Fibroblast of lung (primary cell): ENCODE data around the gene ZNF573. TPM values are rescaled to one million over a fixed set of nuclear protein-coding genes. Genes with fewer than 3 reads are reported as not detected.

Experiments
- DNase-seq, 2 donors: peaks; one replicate each; pipeline versions ENCODE4 v3.0.0 to v3.0.0-alpha.2; 2010; ENCODE audit warnings: low read depth in 2 of 2
- H2AFZ ChIP-seq: 2 replicates; pipeline ENCODE4 v1.5.1; 2012; ENCODE audit warnings: low read length, control low read depth, inconsistent platforms
- H3K27ac ChIP-seq: 2 replicates; pipeline ENCODE4 v1.5.1; 2011; ENCODE audit warnings: low read length, control low read depth; ENCODE audit not compliant: insufficient read depth
- H3K27me3 ChIP-seq: 2 replicates; pipeline ENCODE4 v1.5.1; 2011; ENCODE audit warnings: mild to moderate bottlenecking, low read length; ENCODE audit not compliant: control insufficient read depth, insufficient read depth
- H3K36me3 ChIP-seq: 2 replicates; pipeline ENCODE4 v1.5.1; 2011; ENCODE audit warnings: low read length; ENCODE audit not compliant: control insufficient read depth, insufficient read depth
- H3K4me1 ChIP-seq: 2 replicates; pipeline ENCODE4 v1.5.1; 2011; ENCODE audit warnings: low read length; ENCODE audit not compliant: control insufficient read depth, insufficient read depth; ENCODE audit errors: extremely low read depth
- H3K4me2 ChIP-seq: 2 replicates; pipeline ENCODE4 v1.5.1; 2011; ENCODE audit warnings: low read length, control low read depth; ENCODE audit not compliant: insufficient read depth; ENCODE audit errors: extremely low read depth
- H3K4me3 ChIP-seq, 4 experiments: fragments of 200-600 bp in 1 of 4; sonication (generic) in 1 of 4; replicated peaks in 1 of 4; 2 replicates each; pipeline ENCODE4 v1.5.1; 2011 to 2016; ENCODE audit warnings: low read length in 4 of 4, low read depth in 3 of 4, mild to moderate bottlenecking in 3 of 4, control low read depth in 2 of 4, inconsistent platforms in 1 of 4, mixed read lengths in 1 of 4; ENCODE audit not compliant: insufficient read depth in 1 of 4; ENCODE audit errors: control extremely low read depth in 1 of 4
- H3K79me2 ChIP-seq: 2 replicates; pipeline ENCODE4 v1.5.1; 2012; ENCODE audit warnings: mild to moderate bottlenecking, low read length, inconsistent platforms; ENCODE audit not compliant: control insufficient read depth, insufficient read depth
- H3K9ac ChIP-seq: 2 replicates; pipeline ENCODE4 v1.5.1; 2011; ENCODE audit warnings: mild to moderate bottlenecking, low read length, control low read depth; ENCODE audit not compliant: insufficient read depth
- H3K9me3 ChIP-seq: 2 replicates; pipeline ENCODE4 v1.5.1; 2012; ENCODE audit warnings: low read depth, low read length; ENCODE audit not compliant: control insufficient read depth, insufficient read depth
- H4K20me1 ChIP-seq: 2 replicates; pipeline ENCODE4 v1.5.1; 2011; ENCODE audit warnings: low read length; ENCODE audit not compliant: control insufficient read depth, insufficient read depth; ENCODE audit errors: extremely low read depth
- EZH2 ChIP-seq: IDR thresholded peaks from 2 replicates; pipeline ENCODE4 v1.5.1; 2012; ENCODE audit warnings: low read length, control low read depth, mild to moderate bottlenecking; ENCODE audit errors: missing control alignments
- polyA plus RNA-seq, 2 donors: library from polyadenylated mRNA; depleted of rRNA in 1 of 2; stranded (reverse) in 1 of 2; unstranded in 1 of 2; fragments of >200 nt; gene quantifications; 2 replicates each; pipeline ENCODE4 v1.2.1, GENCODE V29; 2011 to 2012; ENCODE audit warnings: missing spikeins in 1 of 2
- total RNA-seq: library from RNA; depleted of rRNA; stranded (reverse); fragments of >200 nt; gene quantifications from 2 replicates; pipeline ENCODE4 v1.2.1, GENCODE V29; 2014
- TF ChIP-seq, protein P1 (sequence below), 2 donors: IDR thresholded peaks in 1 of 2; conservative IDR thresholded peaks in 1 of 2; 1 replicate in 1 of 2; 2 replicates in 1 of 2; pipeline ENCODE4 v1.5.1; 2011 to 2012; ENCODE audit warnings: low read length in 2 of 2, control low read depth in 1 of 2, inconsistent platforms in 1 of 2, low read depth in 1 of 2, mild to moderate bottlenecking in 1 of 2

Gene ZNF573
- total and polyA plus RNA-seq, 2 donors (not counting 1 experiment from before 2014, with no cell fraction given) = 3.7 to 8.6 TPM

DNA sequence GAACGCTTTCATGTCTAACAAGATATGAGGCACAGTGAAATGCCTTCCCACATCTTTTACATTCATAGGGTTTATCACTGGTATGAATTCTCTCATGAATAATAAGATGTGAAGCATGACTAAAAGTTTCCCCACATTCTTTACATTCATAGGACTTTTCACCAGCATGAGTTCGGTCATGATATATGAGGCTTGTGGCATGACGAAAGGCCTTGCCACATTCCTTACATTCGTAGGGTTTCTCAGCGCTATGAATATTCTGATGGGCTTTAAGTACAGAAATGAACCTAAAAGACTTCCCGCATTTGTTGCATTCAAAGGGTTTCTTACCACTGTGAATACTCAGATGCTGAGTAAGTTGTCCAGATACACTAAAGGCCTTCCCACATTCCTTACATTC is 81.2 kb downstream of the ZNF573 start:
- no peaks in the 10 kb centered on the region for H3K4me1 ChIP-seq
- H3K9ac ChIP-seq = no peak overlapping the region
- H3K27ac ChIP-seq = no peak overlapping the region
- no peaks in the 10 kb centered on the region for H4K20me1 ChIP-seq
- peak in 1 of 2 donors; percentile 22 for DNase-seq
- no peak for TF ChIP-seq EZH2
- TF ChIP-seq, protein P1, sequence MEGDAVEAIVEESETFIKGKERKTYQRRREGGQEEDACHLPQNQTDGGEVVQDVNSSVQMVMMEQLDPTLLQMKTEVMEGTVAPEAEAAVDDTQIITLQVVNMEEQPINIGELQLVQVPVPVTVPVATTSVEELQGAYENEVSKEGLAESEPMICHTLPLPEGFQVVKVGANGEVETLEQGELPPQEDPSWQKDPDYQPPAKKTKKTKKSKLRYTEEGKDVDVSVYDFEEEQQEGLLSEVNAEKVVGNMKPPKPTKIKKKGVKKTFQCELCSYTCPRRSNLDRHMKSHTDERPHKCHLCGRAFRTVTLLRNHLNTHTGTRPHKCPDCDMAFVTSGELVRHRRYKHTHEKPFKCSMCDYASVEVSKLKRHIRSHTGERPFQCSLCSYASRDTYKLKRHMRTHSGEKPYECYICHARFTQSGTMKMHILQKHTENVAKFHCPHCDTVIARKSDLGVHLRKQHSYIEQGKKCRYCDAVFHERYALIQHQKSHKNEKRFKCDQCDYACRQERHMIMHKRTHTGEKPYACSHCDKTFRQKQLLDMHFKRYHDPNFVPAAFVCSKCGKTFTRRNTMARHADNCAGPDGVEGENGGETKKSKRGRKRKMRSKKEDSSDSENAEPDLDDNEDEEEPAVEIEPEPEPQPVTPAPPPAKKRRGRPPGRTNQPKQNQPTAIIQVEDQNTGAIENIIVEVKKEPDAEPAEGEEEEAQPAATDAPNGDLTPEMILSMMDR (conservative IDR thresholded peaks at IDR 0.05 in 1 of 2, IDR thresholded peaks at IDR 0.05 in 1 of 2; ENCODE audit: low read depth in 1 of 2, low read length in 2 of 2) = no peak
- no peaks in the 10 kb centered on the region for H3K27me3 ChIP-seq
- no peaks in the 10 kb centered on the region for H3K36me3 ChIP-seq
- H3K4me3 ChIP-seq = no peak overlapping the region
- H3K9me3 ChIP-seq = no peaks in the 10 kb centered on the region
- no peak overlapping the region for H3K4me2 ChIP-seq
- no peaks in the 10 kb centered on the region for H3K79me2 ChIP-seq
- H2AFZ ChIP-seq = no peak overlapping the region

DNA sequence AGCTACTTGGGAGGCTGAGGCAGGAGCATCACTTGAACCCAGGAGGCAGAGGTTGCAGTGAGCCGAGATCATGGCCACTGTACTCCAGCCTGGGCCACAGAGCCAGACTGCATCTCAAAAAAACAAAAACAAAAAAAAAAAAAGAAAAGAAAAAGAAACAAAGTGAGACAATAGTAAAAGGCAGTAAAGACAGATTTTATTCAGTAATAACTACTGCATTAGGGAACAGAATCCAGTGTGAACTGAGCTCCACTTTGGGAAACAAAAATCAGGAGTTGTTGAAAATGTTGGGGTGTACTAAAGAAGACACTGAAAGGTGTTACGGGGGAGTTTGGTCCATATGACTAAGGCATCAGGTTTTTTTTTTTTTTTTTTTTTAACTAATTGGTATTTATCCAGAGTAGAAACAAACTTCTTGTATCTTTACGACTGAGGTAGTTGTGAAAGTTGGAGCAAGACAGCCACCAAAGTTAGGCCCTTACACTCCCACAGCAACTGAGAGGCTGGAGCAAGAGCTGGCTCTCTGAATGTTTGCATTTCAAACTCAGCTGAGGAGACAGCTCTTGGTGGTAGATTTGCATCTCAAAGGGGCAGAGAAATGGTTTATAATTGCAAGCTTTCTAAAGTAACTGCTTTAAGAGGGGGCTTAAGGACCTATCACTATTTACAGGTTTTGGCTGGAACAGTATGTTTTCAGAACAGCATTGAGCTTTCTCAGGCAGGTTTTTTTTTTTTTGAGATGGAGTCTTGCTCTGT is 84.1 kb downstream of the ZNF573 start:
- TF ChIP-seq, protein P1 (conservative IDR thresholded peaks at IDR 0.05 in 1 of 2, IDR thresholded peaks at IDR 0.05 in 1 of 2; ENCODE audit: low read depth in 1 of 2, low read length in 2 of 2) = no peak
- TF ChIP-seq EZH2 = no peak
- no peaks in the 10 kb centered on the region for H3K9me3 ChIP-seq
- H3K4me3 ChIP-seq = no peak overlapping the region
- no peak overlapping the region for H3K27ac ChIP-seq
- no peaks in the 10 kb centered on the region for H3K36me3 ChIP-seq
- no peak overlapping the region for H3K4me2 ChIP-seq
- no peaks in the 10 kb centered on the region for H4K20me1 ChIP-seq
- no peaks in the 10 kb centered on the region for H3K27me3 ChIP-seq
- H3K4me1 ChIP-seq = no peaks in the 10 kb centered on the region
- H3K9ac ChIP-seq = no peak overlapping the region
- no peak overlapping the region for H2AFZ ChIP-seq
- DNase-seq = no peak
- H3K79me2 ChIP-seq = no peaks in the 10 kb centered on the region

DNA sequence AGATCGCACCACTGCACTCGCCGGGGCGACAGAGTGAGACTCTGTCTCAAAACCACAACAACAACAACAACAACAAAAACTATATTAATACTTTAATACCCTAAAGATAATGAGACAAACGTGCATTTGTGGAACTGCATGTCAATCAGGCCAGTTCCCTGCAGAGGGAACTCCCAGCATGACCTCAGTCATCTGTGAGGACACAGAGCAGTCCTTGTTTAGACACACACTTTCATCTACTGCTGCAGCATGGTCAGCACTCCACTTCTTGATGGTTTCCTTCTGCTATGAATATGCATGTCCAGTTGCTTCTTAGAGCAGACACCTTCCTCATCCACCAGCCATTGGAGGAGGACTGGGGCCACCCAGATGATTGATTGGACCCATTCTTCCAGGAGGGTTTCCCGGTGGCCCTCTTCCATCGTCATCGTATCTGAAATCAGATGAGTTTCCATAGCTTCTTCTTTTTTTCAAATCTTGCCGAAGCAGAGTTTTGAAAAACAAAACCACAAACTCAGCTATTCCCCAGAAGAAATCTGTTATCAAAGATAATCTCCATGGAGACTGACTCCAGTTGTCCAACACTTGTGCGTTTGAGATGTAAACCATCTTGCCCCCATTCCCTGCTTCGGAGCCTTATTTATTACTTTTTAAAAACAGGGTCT is 86.3 kb downstream of the ZNF573 start:
- peak in 1 of 2 donors; percentile 9 for DNase-seq
- Histone ChIP-seq H3K79me2 (no peaks in the 10 kb centered on the region), H3K9ac (no peak overlapping the region), H3K36me3 (no peaks in the 10 kb centered on the region), H3K4me2 (no peak overlapping the region), H4K20me1 (no peaks in the 10 kb centered on the region), H3K4me3 (no peak overlapping the region), H3K27ac (no peak overlapping the region), H3K4me1 (no peaks in the 10 kb centered on the region), H3K9me3 (no peaks in the 10 kb centered on the region), H3K27me3 (no peaks in the 10 kb centered on the region), H2AFZ (no peak overlapping the region)
- no peak for TF ChIP-seq EZH2
- TF ChIP-seq, protein P1 (conservative IDR thresholded peaks at IDR 0.05 in 1 of 2, IDR thresholded peaks at IDR 0.05 in 1 of 2; ENCODE audit: low read depth in 1 of 2, low read length in 2 of 2) = no peak
